GM13976 (cell line): ENCODE measurements around the gene KIF26A.

ENCODE experiments used
- DNase-seq: peaks from one replicate; pipeline ENCODE4 v3.0.0; 2012; ENCODE audit warnings: low spot score
- CTCF ChIP-seq: IDR thresholded peaks from 2 replicates; pipeline ENCODE4 v1.5.1; 2012; ENCODE audit warnings: borderline replicate concordance, mild to moderate bottlenecking; ENCODE audit not compliant: insufficient read depth; ENCODE audit errors: extremely low read depth, missing control alignments, control extremely low read depth
- in situ Hi-C: fragments of 300-500 bp; cut with MboI; formaldehyde crosslinking; loops from one replicate; pipeline ENCODE4 v1.12.0; 2022; ENCODE audit warnings: low sequenced_read_pairs, mixed read lengths, inconsistent platforms; ENCODE audit not compliant: unreplicated experiment

The KIF26A gene

GRCh38 chr14:104166698-104167097 lies 28.3 kb downstream of the KIF26A start:
- no peak for TF ChIP-seq CTCF
- DNase-seq: no peak
- in situ Hi-C loops: no loop called here

GRCh38 chr14:104168603-104169002 lies 30.2 kb downstream of the KIF26A start:
- TF ChIP-seq CTCF: no peak
- no peak for DNase-seq
- in situ Hi-C loops: no loop called here

- DNase-seq: no peak
- in situ Hi-C loops: no loop called here
- TF ChIP-seq CTCF: no peak
These were observed 30.8 kb downstream of the KIF26A start for GRCh38 chr14:104169005-104169698.

- in situ Hi-C loops: no loop called here
- no peak for DNase-seq
- TF ChIP-seq CTCF: no peak
These were observed 31.5 kb downstream of the KIF26A start for GRCh38 chr14:104169699-104170479.

- in situ Hi-C loops: no loop called here
- no peak for DNase-seq
These were observed 32.8 kb downstream of the KIF26A start for GRCh38 chr14:104171029-104171697.

More at GRCh38 chr14:104171029-104171697, 32.8 kb downstream of the KIF26A start:
- TF ChIP-seq CTCF: no peak
